ENCODE results near the gene CSNK2A2.

DNA sequence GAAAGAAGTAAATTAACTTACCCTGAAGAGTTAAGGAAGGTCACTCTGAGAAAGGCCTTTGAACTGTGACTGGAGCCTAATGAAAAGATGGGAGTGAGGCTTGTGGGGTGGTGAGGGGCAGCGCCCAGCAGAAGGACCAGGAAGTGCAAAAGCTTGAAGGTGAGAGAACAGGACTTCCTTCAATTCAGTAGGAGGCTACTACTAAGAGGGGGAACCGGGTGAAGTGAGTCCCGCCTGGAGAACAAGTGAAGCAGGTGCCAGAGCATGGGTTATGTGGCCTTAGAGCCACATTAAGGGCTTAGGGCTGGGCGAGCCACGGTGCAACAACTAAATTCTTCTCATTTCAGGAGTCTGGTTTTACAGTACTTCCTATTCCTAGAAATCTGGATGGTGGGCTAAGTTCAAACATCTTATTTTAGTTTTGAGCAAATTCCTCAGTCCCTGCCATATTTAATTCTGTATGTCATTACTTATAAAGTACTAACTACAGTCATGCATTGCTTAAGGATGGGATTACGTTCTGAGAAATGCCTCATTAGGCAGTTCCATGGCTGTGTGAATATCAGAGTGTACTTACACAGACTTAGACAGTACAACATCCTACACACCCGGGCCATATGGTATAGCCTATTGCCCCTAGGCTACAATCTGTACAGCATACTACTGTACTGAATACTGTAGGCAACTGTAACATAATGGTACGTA, 73.9 kb downstream of the CSNK2A2 start:
- no peak for TF ChIP-seq YY1 (IDR thresholded peaks at IDR 0.05; ENCODE audit: insufficient read depth, insufficient read length)
- no peak for TF ChIP-seq SUZ12 (IDR thresholded peaks at IDR 0.05; ENCODE audit: extremely low read depth, insufficient read depth, insufficient read length)
- TF ChIP-seq ZNF274 (IDR thresholded peaks at IDR 0.05; ENCODE audit: low read depth, low read length): no peak
